PC-9 (cell line): ENCODE results near the gene MAST4. TPM values are rescaled to one million over a fixed set of nuclear protein-coding genes. Genes with fewer than 3 reads are reported as not detected.

Experiments
- BruUV-seq: library from RNA; stranded (reverse); fragments of 400-500 nt; replicated peaks from 2 replicates; lab custom pipeline; 2021; lab: Mats Ljungman, UMichigan
- CTCF ChIA-PET: fragments of 300-600 bp; sonication (Branson Sonifier 250); formaldehyde crosslinking; loops from one replicate; lab custom pipeline; 2022; ENCODE audit warnings: antibody characterized with exemption; lab: Charles Lee
- POLR2A ChIA-PET: fragments of 300-600 bp; sonication (Branson Sonifier 250); formaldehyde crosslinking; loops from one replicate; lab custom pipeline; 2022; ENCODE audit warnings: antibody characterized with exemption; ENCODE audit not compliant: unreplicated experiment; lab: Charles Lee
- DNase-seq, 2 experiments: peaks; one replicate each; pipeline versions ENCODE4 v3.0.0 to v3.0.0-alpha.2; 2015 to 2022; ENCODE audit warnings: mixed read lengths in 1 of 2
- H2AFZ ChIP-seq: fragments of 200-600 bp; sonication (generic); 2 replicates; pipeline ENCODE4 v1.8.1; 2017; ENCODE audit warnings: antibody characterized with exemption
- H3F3A ChIP-seq: fragments of 200-600 bp; sonication (generic); 2 replicates; pipeline ENCODE4 v1.8.1; 2017; ENCODE audit warnings: antibody characterized with exemption, mild to moderate bottlenecking, low read depth; ENCODE audit not compliant: insufficient read depth
- H3K27ac ChIP-seq: fragments of 200-600 bp; sonication (generic); 2 replicates; pipeline ENCODE4 v1.6.1; 2016; ENCODE audit warnings: mixed run types
- H3K27me3 ChIP-seq: fragments of 200-600 bp; sonication (generic); 2 replicates; pipeline ENCODE4 v1.6.1; 2016; ENCODE audit warnings: low read depth, mixed run types; ENCODE audit not compliant: insufficient read depth
- H3K36me3 ChIP-seq: fragments of 200-600 bp; sonication (generic); 2 replicates; pipeline ENCODE4 v1.6.1; 2016; ENCODE audit warnings: low read depth, mixed run types
- H3K4me1 ChIP-seq: fragments of 200-600 bp; sonication (generic); replicated peaks from 2 replicates; pipeline ENCODE4 v1.6.1; 2016; ENCODE audit warnings: mixed run types; ENCODE audit not compliant: insufficient read depth
- H3K4me2 ChIP-seq: fragments of 200-600 bp; sonication (generic); 2 replicates; pipeline ENCODE4 v1.6.1; 2017; ENCODE audit warnings: mixed run types
- H3K4me3 ChIP-seq: fragments of 200-600 bp; sonication (generic); 2 replicates; pipeline ENCODE4 v1.6.1; 2016; ENCODE audit warnings: mixed run types
- H3K79me2 ChIP-seq: fragments of 200-600 bp; sonication (generic); 2 replicates; pipeline ENCODE4 v1.6.1; 2017; ENCODE audit warnings: low read depth, mixed run types
- H3K9me2 ChIP-seq: fragments of 200-600 bp; sonication (generic); 2 replicates; pipeline ENCODE4 v1.8.1; 2017; ENCODE audit warnings: mild to moderate bottlenecking; ENCODE audit not compliant: insufficient read depth
- H3K9me3 ChIP-seq: fragments of 200-600 bp; sonication (generic); 2 replicates; pipeline ENCODE4 v1.8.1; 2016; ENCODE audit warnings: low read depth; ENCODE audit not compliant: insufficient read depth
- H4K20me1 ChIP-seq: fragments of 200-600 bp; sonication (generic); 2 replicates; pipeline ENCODE4 v1.8.1; 2017; ENCODE audit not compliant: insufficient read depth
- CTCF ChIP-seq: fragments of 200-600 bp; sonication (generic); conservative IDR thresholded peaks from 2 replicates; pipeline ENCODE4 v1.6.1; 2017; ENCODE audit warnings: mixed run types, antibody characterized with exemption, mild to moderate bottlenecking, moderate library complexity
- EZH2 ChIP-seq: fragments of 200-600 bp; sonication (generic); IDR thresholded peaks from 2 replicates; pipeline ENCODE4 v1.8.0; 2017; ENCODE audit warnings: antibody characterized with exemption, low read depth
- intact Hi-C: fragments of 100-400 bp; cut with micrococcal nuclease; formaldehyde crosslinking; loops from one replicate; pipeline ENCODE4 v1.10.0; 2022; ENCODE audit not compliant: unreplicated experiment
- total RNA-seq: library from RNA; stranded (reverse); gene quantifications from 2 replicates; pipeline ENCODE4 v1.2.3, GENCODE V29; 2021

The MAST4 gene
- total RNA-seq, 1 experiment from 2014 or later, result 19.3 TPM

GRCh38 chr5:67000794-67001475, 404.7 kb downstream of the MAST4 start:
- Histone ChIP-seq H3K4me2 (peak overlapping the region; percentile 17), H3K4me3 (no peak overlapping the region), H2AFZ (no peak overlapping the region), H4K20me1 (no peaks in the 10 kb centered on the region), H3K36me3 (no peaks in the 10 kb centered on the region), H3K79me2 (peaks cover 17% of the 10 kb centered on the region), H3K9me3 (no peaks in the 10 kb centered on the region), H3F3A (peaks cover 26% of the 10 kb centered on the region), H3K27me3 (no peaks in the 10 kb centered on the region), H3K9me2 (peaks cover 4% of the 10 kb centered on the region; the same call in 1 of the 2 replicates), H3K4me1 (peaks cover 34% of the 10 kb centered on the region), H3K27ac (peak overlapping the region; percentile 31)
- ChIA-PET POLR2A (no interaction called here), CTCF (no interaction called here)
- intact Hi-C loops, result loop anchor here (5.0 kb wide), 2 partner anchors 174 to 194 kb away; no protein-coding TSS in a partner anchor
- no TSS peak for BruUV-seq
- peak in 1 of 2 experiments; percentile 67 for DNase-seq
- TF ChIP-seq CTCF (no peak), EZH2 (no peak)

- Histone ChIP-seq H3K36me3 (no peaks in the 10 kb centered on the region), H2AFZ (peak overlapping the region; percentile 77; the same call in 1 of the 2 replicates), H3K27me3 (no peaks in the 10 kb centered on the region), H3F3A (peaks cover 26% of the 10 kb centered on the region), H3K4me2 (peak overlapping the region; percentile 96), H3K4me3 (peak overlapping the region; percentile 85), H3K9me2 (no peaks in the 10 kb centered on the region), H3K27ac (peak overlapping the region; percentile 93), H3K79me2 (peaks cover 38% of the 10 kb centered on the region), H3K9me3 (no peaks in the 10 kb centered on the region), H4K20me1 (peaks cover 5% of the 10 kb centered on the region; the same call in 1 of the 2 replicates), H3K4me1 (peaks cover 56% of the 10 kb centered on the region)
- peak in 1 of 2 experiments; percentile 62 for DNase-seq
- intact Hi-C loops, result loop anchor here (5.0 kb wide), 2 partner anchors 176 to 196 kb away; no protein-coding TSS in a partner anchor
- BruUV-seq, result no TSS peak
- TF ChIP-seq CTCF (no peak), EZH2 (no peak)
- ChIA-PET POLR2A (interaction anchor here (0.7 kb wide), 1 partner anchor 8 kb away, joined by 5 read pairs; no protein-coding TSS in a partner anchor), CTCF (interaction anchor here (0.5 kb wide), 1 partner anchor 1279 kb away, joined by 4 read pairs; no protein-coding TSS in a partner anchor)
Observed at GRCh38 chr5:67002832-67003684, 406.9 kb downstream of the MAST4 start.

- Histone ChIP-seq H4K20me1 (peaks cover 5% of the 10 kb centered on the region; the same call in 1 of the 2 replicates), H3F3A (peaks cover 26% of the 10 kb centered on the region), H3K4me2 (peak overlapping the region; percentile 96), H3K4me1 (peaks cover 61% of the 10 kb centered on the region), H3K9me2 (no peaks in the 10 kb centered on the region), H2AFZ (peak overlapping the region; percentile 77), H3K36me3 (no peaks in the 10 kb centered on the region), H3K9me3 (no peaks in the 10 kb centered on the region), H3K79me2 (peaks cover 44% of the 10 kb centered on the region), H3K27ac (peak overlapping the region; percentile 93), H3K27me3 (no peaks in the 10 kb centered on the region), H3K4me3 (peak overlapping the region; percentile 85)
- no peak for TF ChIP-seq EZH2
- no peak for TF ChIP-seq CTCF
- DNase-seq, result no peak
- CTCF ChIA-PET, result no interaction called here
- intact Hi-C loops, result loop anchor here (5.0 kb wide), 2 partner anchors 176 to 196 kb away; no protein-coding TSS in a partner anchor
- POLR2A ChIA-PET, result no interaction called here
- TSS peak; percentile 82 for BruUV-seq
Observed at GRCh38 chr5:67003685-67003934, 407.4 kb downstream of the MAST4 start.
